GOT3 (cell line): ENCODE results near the gene OR6A2.
"Not testable (repeated sequence)": the region's sequence is repeated elsewhere in the genome, so short reads cannot be mapped to it uniquely, and the experiment has no call there.

Source experiments
- DNase-seq: peaks from one replicate; lab custom pipeline; 2025; ENCODE audit warnings: mixed read lengths; lab: John Stamatoyannopoulos, UW

OR6A2 gene

DNA sequence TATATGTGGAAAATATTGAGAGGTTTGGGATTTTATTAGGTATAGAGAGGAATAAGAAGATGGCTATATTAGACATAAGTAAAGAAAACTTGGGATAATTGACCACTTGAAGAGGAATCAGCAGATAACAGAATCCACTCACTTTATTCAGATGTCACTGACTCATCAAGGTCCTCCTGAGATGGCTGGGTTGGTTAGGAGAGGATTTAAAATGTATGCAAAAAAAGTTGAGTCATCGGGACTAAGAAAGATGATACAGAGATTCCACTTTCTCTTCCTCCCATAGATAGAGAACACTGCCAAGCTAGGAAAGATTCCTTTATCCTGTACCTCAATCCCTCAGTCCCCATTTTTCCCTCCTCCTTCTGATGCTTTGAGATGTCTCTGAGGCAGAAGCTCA lies at the start of gene OR6A2:
OR6A2 (minus strand) TSS at position 288 of the 400 bp plus-strand sequence. CDS start 3,981 bp downstream, outside the sequence.
- DNase-seq = no peak

DNA sequence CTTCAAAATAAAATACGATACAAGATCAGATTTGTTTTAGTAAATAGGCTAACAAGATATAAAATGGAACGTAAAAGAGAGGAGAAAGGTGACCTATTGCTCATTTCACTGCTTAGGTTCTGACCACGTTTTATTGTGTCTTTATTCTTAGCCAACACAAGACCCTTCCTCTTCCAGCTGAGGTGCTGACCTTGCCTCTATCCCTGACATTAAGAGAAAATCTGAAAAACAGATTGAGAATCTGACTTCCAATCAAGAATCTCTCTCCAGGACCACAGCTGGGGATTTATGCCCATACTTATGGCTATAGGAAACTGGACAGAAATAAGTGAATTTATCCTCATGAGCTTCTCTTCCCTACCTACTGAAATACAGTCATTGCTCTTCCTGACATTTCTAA lies 45.9 kb upstream of the OR6A2 start, which contains the start of gene OR10A5:
OR10A5 (plus strand) TSS at position 301 of the 400 bp plus-strand sequence; CDS start at position 301, 0 bp downstream.
- DNase-seq = no peak

DNA sequence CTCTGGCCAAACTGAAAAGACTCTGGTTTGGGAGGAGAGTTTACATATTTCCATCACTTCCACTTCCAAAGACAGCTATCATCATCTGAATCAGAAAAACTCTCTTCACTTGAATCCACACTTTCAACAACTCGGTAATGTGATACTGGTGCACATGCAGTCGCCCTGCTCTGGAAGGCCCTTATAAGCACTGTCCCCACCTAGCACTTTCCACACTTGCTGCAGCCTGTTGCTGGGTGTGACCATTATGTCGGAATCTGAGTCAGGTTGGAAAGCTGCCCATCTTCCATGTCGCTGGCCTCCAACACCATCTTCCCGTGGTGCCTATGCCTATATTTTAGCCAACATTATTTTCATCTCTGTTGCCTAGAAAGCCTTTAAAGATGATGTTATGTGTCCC lies 44.9 kb upstream of the OR6A2 start:
- no peak for DNase-seq

DNA sequence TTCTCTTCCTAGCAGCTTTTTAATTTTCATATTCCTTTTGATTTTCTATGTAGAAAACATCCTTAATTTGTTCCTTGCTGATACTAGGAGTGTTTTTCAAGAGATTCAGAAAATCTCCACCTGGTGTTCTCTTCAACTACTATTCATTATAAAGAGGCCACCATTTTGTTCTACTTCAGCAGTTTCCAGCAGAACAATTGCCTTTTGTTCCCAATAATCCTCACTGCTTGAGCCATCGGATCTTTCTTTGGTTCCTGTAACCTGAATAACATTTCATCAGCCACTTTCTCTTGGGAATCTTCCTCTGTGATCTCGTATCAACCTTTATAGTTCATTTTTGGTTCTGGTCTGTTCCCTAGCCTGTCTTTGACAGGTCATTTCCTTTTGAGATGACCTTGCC lies 44.2 kb upstream of the OR6A2 start:
- DNase-seq = no peak

DNA sequence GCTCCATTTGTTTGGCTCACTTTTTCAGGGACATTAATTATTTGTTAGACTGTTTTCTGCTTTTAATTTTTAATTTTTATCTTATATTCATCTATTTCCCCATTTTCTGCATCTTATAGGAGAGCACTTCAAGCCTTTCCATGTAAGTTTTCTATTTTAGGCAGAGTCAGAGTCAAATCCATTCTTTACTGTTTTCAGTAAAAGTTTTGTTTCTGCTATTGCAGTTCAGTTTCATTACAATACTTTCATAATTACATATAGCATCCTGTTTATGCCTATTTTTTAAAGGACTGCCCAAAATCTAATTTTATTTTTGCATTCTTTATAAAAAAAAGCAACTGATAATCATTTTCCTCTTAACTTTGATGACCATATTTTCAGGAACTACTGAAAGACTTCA lies 42.2 kb upstream of the OR6A2 start:
- no peak for DNase-seq

DNA sequence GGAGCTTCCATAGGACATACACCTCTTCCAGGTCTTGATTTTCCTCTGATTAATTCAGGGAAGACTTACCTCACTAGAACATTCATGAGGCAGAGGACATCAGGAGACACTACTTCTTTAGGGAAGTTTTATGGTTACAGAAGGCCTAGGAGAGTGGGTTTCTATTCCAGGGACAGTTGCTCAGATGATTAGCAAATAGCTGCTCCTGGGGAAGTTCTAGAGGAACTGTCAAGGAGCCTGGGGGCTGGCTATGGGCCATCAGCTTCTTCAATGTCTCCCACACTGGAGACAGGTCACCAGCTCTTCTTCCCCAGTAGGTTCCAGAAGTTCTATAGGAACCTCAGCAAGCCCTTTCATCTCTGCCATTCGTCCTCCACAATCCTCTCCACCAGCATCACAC lies 34.5 kb upstream of the OR6A2 start:
- DNase-seq = no peak

DNA sequence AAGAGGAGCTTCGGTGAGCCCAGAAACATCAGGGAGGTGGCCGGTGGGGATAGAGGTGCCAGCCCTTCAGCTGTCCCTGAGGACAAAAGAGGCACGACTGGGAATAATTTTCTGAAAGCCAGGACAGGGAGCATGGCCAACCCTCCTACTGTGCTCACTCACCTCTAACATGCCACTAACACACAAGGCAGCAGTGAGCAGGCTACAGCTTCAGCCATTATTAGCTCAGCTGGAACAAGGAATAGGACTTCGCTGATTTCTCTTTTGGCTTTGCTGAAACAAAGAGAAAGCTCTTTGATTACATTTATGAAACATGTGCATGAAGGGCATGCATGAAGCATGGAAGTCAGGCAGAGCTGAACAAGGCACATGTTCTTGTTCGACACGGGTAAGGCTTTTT lies 33.9 kb upstream of the OR6A2 start:
- DNase-seq = no peak

DNA sequence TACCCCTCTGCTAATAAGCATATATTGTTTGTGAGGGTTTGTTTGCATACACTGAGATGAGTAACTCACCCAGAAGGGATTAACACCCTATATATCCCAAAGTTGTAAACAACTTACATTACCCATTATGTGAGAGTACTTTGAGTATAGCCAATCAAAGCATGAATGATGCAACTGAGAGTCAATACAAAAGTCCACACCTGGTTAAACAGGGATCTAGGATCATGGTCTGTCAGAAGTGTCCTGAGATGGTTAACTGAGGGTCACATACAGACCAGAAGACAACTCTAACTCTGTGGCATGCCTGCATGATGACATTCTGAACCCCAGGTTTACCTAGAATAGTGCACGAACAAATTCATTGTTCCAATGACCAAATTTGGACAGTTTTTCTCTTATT lies 28.6 kb upstream of the OR6A2 start:
- no peak for DNase-seq

DNA sequence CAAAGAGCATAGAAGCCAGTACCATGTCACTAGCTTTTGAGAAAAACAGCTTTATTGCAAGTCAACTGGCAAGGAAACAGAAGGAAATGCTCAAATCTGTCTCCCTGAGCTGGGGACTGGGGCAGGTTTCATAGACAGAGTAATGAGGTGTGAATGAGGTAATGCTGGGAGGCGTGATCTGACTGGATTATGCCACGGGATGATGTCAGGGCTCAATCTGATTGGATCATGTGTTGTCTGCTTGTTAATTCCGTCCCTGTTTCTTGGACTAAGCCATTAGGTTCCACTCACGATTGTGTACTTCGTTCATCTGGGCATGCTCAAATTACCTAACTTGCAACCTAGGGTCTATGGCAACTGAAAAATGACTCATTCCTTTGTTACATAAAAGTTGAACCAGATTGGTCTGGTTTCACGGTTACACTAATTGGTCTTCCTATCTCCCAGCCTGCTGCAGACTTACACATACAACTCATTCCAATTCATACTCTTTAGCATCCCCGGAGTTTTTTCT lies 25.8 kb upstream of the OR6A2 start:
- DNase-seq = no peak

DNA sequence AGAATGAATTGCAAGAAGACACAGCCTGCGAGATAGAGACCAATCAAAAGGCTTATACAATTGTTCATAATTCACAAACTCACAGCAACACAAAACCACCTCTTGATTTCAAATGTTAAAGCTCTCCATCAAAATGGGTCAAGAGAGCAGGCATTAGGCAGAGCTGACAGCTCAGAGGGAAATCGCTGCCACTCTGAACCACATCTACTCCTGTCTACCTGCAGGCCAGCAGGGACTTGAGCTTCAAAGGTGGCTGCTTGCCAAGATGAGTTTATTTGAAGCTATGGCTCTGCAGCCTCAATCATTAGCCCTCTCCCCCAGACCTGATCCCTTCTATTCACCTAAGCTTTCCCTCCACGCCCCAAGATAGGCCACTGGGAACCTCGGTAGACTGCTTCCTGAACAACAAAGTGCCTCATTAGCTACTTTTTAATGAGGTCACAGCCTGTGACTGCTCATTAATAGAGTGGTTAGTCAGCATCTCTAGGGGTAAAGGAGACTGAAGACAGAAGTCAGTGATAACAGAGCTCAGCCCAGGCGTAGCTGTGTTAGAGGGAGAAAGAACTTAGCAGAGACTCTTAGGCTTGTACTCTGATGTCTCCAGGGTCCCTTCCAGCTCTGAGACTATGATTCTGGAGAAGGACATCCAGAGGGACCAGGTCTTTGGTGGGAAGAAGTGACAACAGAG lies 24.8 kb upstream of the OR6A2 start:
- DNase-seq = no peak

DNA sequence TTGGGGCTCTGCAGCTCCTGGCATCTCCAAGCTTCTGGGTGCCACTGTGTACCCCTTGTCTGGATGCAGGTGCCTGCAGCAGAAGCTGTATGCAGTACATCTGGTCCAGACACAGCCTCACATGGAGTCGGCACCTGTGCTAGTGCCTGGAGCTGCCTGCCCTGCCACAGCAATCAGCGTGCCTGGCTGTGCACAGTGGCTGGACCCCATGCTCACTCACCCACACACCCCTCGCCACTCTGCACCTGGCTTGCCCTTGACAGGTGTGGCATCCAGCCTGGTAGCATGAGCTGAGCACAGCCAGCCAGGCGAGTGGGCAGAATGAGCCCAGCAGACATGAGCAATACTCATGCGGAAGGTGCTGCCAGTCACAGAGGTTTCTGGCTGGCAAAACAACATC lies 19.5 kb upstream of the OR6A2 start:
- no peak for DNase-seq

DNA sequence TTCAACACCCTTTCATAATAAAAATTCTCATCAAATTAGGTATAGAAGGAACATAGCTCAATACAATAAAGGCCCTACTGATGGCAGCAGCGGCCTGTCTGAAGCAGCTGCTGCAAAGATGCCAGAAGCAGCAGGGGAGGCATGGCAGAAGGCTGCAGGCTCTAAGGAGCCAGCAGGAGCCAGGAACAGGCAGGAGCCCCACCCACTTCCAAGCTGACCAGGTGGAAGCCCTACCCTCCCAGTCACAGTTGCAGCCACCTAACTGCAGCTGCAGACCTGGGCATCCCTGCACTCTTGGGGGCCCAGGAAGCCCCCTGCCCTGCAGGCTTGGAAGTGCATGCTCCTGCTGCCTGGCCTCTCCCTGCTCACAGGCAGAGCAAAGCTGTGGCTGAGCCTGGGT lies 18.2 kb upstream of the OR6A2 start:
- no peak for DNase-seq

DNA sequence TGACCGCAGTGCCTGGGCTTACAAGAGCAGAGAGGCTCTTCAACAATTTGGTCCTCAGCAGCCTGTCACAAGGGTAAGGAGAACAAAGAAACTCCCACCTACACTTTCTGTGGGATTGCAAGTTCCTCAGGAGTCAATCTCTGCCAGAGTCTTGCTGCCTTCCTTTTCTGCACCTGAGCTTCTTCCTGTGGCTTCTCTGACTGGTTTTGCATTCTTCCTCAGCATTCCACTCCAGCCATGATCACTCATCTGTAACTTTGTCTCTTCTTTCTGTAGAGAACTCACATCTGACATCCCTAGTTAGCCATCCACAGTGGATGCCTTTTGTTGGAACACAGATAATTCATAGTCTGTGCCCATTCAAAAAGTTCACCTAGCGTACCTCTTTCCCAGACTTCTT lies 14.2 kb upstream of the OR6A2 start:
- no peak for DNase-seq

DNA sequence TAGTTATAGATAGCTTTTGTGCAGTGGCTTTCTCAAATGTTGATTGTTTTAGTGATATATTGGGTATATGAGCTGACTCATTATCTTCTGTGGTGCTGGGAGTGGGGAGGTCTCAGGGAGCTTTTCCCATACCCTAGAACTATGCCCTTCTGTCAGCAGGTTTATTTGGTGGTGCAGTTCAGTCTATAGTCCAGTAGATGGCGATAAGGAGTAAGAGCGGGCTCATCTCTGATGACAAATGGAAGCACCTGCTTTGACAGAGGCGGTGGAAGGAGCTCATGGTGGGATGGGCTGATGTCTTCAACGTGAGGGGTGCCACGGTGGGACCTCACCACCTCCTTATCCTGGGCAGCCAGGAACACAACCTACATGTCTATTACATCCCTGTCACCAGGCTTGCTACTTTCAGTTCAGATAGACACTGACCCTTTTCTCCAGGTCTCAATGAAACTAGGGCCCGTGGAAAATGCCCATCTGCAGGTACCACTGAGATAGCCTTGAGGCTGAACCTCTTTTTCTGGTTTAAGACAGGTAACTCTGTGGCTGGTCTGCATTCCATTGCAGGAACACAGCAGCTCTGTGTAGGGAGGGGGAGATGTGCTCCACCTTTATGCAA lies 13.0 kb upstream of the OR6A2 start:
- DNase-seq = no peak

DNA sequence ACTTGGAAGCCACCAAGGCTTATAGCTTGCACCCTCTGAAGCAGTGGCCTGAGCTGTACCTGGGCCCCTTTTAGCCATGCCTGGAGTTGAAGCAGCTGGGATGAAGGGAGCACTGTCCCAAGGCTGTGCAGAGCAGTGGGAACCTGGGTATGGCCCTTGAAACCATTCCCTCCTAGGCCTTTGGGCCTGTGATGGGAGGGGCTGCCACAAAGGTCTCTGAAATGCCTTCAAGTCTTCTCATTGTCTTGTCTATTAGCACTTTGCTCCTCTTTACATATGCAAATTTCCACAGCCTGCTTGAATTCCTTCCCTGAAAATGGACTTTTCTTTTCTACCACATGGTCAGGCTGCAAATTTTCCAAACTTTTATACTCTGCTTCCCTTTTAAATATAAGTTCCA lies 1.6 kb upstream of the OR6A2 start:
- DNase-seq = not testable (repeated sequence)

DNA sequence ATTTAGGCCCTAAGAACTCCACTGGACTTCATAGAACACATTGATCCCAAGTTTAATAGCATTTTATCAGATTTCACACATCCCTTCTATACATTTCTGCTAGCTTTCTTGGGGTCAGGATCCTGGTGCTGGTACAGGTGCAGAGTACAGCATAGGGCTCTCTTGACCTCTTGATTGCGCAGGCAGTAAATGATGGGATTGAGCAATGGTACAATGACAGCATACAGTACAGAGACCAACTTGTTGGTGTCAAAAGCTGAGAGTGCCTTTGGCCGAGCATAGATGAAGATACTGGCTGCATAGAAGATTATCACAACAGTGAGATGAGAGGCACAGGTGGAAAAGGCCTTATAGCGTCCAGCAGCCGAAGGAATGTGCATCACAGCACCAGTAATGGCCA lies 4.8 kb downstream of the OR6A2 start:
- no peak for DNase-seq

DNA sequence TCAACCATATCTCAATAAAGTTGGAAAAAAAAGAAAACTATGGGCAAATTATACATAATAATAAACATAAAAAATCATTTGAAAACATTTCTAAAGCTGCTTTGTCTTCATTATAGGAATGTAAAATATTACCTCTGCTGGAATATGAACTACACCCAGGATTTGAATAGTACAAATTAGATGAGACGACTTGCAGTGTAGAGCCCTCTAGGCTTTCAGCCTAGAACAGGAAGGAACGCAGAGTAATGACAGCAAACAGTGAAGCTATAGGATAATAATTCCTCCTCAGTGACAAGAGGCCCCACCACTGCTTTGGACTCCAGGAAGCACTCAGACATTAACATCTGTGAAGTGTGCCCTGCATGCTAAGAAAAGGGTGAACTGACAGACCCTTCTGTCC lies 8.9 kb downstream of the OR6A2 start:
- DNase-seq = no peak

DNA sequence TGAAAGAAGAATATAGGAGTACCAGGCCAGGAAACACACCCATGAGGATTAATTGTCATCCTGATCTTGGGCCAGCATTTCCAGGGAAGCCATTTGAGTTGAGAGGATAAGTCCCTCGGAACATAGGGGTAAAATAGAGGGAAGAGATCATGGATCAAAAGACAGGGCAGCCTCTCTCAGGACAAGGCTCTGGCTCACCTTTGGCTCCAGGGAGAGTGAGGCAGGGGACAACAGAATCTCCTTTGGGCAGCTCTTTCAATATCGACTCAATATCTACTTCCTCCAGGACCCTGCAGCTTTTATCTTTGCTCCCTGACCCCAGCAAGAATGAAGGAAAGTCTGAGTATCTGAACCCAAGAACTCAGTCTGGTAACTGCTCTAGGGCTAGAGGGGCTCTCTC lies 16.8 kb downstream of the OR6A2 start, which contains the start of gene OR2AG1:
OR2AG1 (plus strand) TSS at position 301 of the 400 bp plus-strand sequence. CDS start 2,018 bp downstream, outside the sequence.
- DNase-seq = no peak

DNA sequence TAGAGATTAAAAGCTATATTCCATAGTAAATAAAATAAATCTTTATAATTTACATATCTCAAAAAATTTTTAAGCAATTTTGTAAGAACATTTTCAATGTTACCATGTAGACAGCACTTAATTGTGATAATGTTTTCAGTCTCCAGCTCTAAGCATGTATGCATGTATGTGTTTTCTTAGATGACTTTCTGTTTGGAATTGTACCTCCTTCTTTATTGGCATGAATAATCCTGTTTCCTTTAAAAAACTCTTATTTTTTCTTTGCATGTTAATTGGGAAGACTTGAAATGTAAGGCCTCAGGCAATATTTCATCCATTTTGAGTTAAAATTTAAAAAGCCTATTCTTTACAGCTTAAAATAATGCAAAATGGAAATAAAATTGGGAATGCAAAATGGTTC lies 18.7 kb downstream of the OR6A2 start:
- DNase-seq = no peak

DNA sequence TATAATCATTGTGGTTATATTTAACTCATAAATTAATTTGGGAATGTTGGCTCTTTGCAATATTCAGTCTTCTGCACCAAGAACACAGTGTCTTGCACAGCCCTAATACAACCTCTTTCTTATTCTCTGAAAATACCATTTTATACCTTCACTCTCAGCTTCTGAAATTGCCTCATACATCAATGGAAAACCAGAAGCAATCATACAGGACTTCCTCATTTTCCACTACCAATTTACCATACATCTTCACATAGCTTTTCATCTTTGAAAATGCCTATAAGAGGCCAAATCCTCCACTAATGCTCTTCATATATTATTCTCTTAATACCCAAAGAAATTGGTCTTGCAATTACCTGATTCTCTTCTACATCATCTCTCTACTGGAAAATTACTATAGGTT lies 21.0 kb downstream of the OR6A2 start:
- DNase-seq = no peak

DNA sequence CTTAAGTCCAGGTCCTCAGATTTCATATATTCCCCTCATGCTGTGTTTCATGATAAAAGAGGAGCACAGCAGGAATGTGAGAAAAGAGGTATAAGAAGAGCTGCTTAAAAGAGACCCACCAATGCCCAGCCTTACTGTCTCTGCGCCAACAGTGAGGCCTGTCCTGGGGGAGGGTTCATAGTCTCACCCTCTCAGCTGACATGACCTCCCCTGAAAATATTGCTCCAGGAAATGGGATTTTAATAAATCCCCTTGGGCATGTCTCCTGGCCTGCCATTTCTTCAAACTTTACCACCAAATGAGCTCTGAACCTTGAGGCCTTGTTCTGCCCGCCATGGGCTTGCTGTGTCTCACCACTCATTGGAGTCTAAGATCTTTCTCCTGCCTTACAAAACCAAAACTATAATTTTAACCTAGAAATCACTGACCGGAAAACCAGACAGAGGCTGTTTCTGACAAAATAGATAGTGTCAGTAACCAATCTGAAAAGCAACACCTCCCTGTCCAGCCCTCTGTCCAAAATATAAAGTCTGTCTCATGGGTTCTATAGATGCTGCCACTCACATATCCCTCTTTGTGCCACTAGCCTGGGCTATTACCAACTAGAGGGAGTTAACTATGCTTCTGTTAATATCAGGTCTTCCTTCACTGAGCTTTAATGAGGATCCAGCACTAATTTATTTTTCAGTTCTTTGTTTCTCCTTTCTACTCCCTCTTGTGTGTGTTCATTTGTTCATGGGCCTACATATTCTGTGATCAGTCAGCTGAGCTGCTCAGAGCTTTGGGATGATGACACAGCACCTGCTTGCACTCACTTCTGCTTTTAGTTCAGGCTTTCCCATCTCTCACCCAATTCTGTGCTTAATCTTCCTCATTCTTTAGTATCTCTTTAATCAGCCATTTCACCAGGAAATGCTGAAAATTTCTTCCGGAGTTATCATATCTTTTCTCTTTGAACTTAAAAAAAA lies 27.3 kb downstream of the OR6A2 start, which contains the start of gene OR2AG2:
OR2AG2 (minus strand) TSS at position 51 of the 968 bp plus-strand sequence. CDS start 3,019 bp downstream, outside the sequence.
- DNase-seq = no peak

DNA sequence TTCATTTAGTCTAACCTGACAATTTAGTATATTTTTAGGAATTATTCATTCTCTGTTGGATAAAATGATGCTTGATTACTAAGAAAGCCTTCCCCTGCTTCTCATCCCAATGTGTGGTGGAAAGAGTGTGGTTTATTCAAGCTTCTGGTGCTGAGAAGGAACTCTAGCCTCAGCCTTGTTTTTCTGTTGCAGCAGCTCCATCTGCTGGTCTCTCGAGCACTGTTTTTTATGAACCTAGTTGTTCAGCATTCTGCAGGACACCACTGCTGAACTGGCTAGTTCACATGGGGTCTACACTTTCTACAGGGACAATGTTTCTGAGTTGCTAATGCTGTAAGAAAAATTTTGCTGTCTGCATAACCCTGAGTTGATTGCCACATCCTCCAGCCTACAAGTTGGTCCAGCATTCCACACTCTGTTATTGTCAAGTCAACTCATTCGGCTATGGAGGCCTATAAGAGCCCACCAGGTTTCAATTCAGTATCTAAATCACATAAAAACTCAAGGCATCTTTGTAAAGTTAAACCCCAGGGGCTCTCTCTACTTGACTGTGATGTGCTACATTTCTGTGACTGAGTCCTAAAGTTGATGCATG lies 42.0 kb downstream of the OR6A2 start:
- DNase-seq = no peak
